Daoy (cell line): ENCODE data around the gene RPL36A. TPM values are rescaled to one million over a fixed set of nuclear protein-coding genes. Genes with fewer than 3 reads are reported as not detected.

Experiments used
- DNase-seq: peaks from one replicate; pipeline ENCODE4 v3.0.0-alpha.2; 2015; ENCODE audit warnings: low read depth
- total RNA-seq: library from RNA; depleted of rRNA; stranded (reverse); fragments of >200 nt; shearing (Covaris generic); gene quantifications from 2 replicates; pipeline ENCODE4 v1.2.3, GENCODE V29; 2014; rRNA removed

Gene RPL36A
- total RNA-seq, 1 experiment from 2014 or later = 2,644 TPM

- DNase-seq = no peak
These were observed 51.3 kb downstream of the RPL36A start for GRCh38 chrX:101442085-101442484.

Other genes with a start within 250 kb of the RPL36A start
- 0.34 and 0.65 TPM in 2 replicates for gene DRP2, start 171.2 kb upstream of the RPL36A start, total RNA-seq
- gene TAF7L, start 99.7 kb upstream of the RPL36A start, total RNA-seq = 0.06 and 0.17 TPM in 2 replicates
- 4.7 and 9.0 TPM in 2 replicates for gene TIMM8A, start 42.3 kb upstream of the RPL36A start, total RNA-seq
- 0.06 TPM in 1 of 2 replicates, not detected in the other for gene BTK, start 4.8 kb upstream of the RPL36A start, total RNA-seq
- gene GLA, start 16.9 kb downstream of the RPL36A start, total RNA-seq = 74.7 and 78.8 TPM in 2 replicates
- 49.1 and 50.6 TPM in 2 replicates for gene HNRNPH2, start 17.2 kb downstream of the RPL36A start, total RNA-seq
- 0.54 and 1.0 TPM in 2 replicates for gene ARMCX4, start 94.4 kb downstream of the RPL36A start, total RNA-seq
- 12.1 and 14.7 TPM in 2 replicates for gene ARMCX1, start 159.5 kb downstream of the RPL36A start, total RNA-seq
- gene ARMCX6, start 227.0 kb downstream of the RPL36A start, total RNA-seq = 20.8 and 23.8 TPM in 2 replicates
- 20.2 and 23.2 TPM in 2 replicates for gene ARMCX3, start 232.1 kb downstream of the RPL36A start, total RNA-seq